ENCODE measurements around the gene PDE4A.

Gene PDE4A

GRCh38 chr19:10499550-10500246 is 79.4 kb downstream of the PDE4A start:
- no peak for DNase-seq (ENCODE audit: extremely low spot score)
- ChIA-PET CTCF (no interaction called here), POLR2A (no interaction called here)
- no peak for TF ChIP-seq SUZ12 (IDR thresholded peaks at IDR 0.05)

- TF ChIP-seq, protein P1, sequence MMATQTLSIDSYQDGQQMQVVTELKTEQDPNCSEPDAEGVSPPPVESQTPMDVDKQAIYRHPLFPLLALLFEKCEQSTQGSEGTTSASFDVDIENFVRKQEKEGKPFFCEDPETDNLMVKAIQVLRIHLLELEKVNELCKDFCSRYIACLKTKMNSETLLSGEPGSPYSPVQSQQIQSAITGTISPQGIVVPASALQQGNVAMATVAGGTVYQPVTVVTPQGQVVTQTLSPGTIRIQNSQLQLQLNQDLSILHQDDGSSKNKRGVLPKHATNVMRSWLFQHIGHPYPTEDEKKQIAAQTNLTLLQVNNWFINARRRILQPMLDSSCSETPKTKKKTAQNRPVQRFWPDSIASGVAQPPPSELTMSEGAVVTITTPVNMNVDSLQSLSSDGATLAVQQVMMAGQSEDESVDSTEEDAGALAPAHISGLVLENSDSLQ (IDR thresholded peaks at IDR 0.05), result no peak
- no peak for TF ChIP-seq SP1 (IDR thresholded peaks at IDR 0.05)
- TF ChIP-seq ELF4 (IDR thresholded peaks at IDR 0.05), result no peak
- TF ChIP-seq FOXM1 (IDR thresholded peaks at IDR 0.05; ENCODE audit: borderline replicate concordance), result no peak
- no peak for TF ChIP-seq CTBP1 (IDR thresholded peaks at IDR 0.05; ENCODE audit: borderline replicate concordance)
- TF ChIP-seq BHLHE40 (IDR thresholded peaks at IDR 0.05; ENCODE audit: borderline replicate concordance), result no peak
- no peak for TF ChIP-seq FOXK2 (IDR thresholded peaks at IDR 0.05)
- TF ChIP-seq LEF1 (IDR thresholded peaks at IDR 0.05; ENCODE audit: borderline replicate concordance), result no peak
- TF ChIP-seq HDGF (IDR thresholded peaks at IDR 0.05; ENCODE audit: borderline replicate concordance), result no peak
- no peak for TF ChIP-seq ZNF384 (IDR thresholded peaks at IDR 0.05)
- no peak for TF ChIP-seq ARNT (IDR thresholded peaks at IDR 0.05)
- no peak for TF ChIP-seq FOXA1 (IDR thresholded peaks at IDR 0.05)
- no peak for TF ChIP-seq SUZ12 (IDR thresholded peaks at IDR 0.05)
- TF ChIP-seq L3MBTL2 (conservative IDR thresholded peaks at IDR 0.05), result no peak
- no peak for TF ChIP-seq NFRKB (IDR thresholded peaks at IDR 0.05)
- no peak for TF ChIP-seq TARDBP (IDR thresholded peaks at IDR 0.05)
- ChIA-PET CTCF (no interaction called here), POLR2A (no interaction called here)
- no peak for DNase-seq (ENCODE audit: extremely low spot score)
Observed at GRCh38 chr19:10500247-10500592, 79.9 kb downstream of the PDE4A start.

- peak; percentile 38 for DNase-seq (ENCODE audit: extremely low spot score)
- no peak for TF ChIP-seq ARNT (IDR thresholded peaks at IDR 0.05)
- TF ChIP-seq, protein P1 (IDR thresholded peaks at IDR 0.05), result no peak
- no peak for TF ChIP-seq HDGF (IDR thresholded peaks at IDR 0.05; ENCODE audit: borderline replicate concordance)
- TF ChIP-seq NFRKB (IDR thresholded peaks at IDR 0.05), result no peak
- no peak for TF ChIP-seq SUZ12 (IDR thresholded peaks at IDR 0.05)
- TF ChIP-seq ELF4 (IDR thresholded peaks at IDR 0.05), result no peak
- no peak for TF ChIP-seq FOXA1 (IDR thresholded peaks at IDR 0.05)
- no peak for TF ChIP-seq CTBP1 (IDR thresholded peaks at IDR 0.05; ENCODE audit: borderline replicate concordance)
- TF ChIP-seq FOXM1 (IDR thresholded peaks at IDR 0.05; ENCODE audit: borderline replicate concordance), result no peak
- no peak for TF ChIP-seq SP1 (IDR thresholded peaks at IDR 0.05)
- TF ChIP-seq TARDBP (IDR thresholded peaks at IDR 0.05), result no peak
- TF ChIP-seq FOXK2 (IDR thresholded peaks at IDR 0.05), result no peak
- no peak for TF ChIP-seq BHLHE40 (IDR thresholded peaks at IDR 0.05; ENCODE audit: borderline replicate concordance)
- TF ChIP-seq ZNF384 (IDR thresholded peaks at IDR 0.05), result no peak
- no peak for TF ChIP-seq LEF1 (IDR thresholded peaks at IDR 0.05; ENCODE audit: borderline replicate concordance)
- TF ChIP-seq L3MBTL2 (conservative IDR thresholded peaks at IDR 0.05), result no peak
- ChIA-PET CTCF (no interaction called here), POLR2A (interaction anchor here (1.0 kb wide), 1 partner anchor 100 kb away, joined by 3 read pairs; no protein-coding TSS in a partner anchor)
Observed at GRCh38 chr19:10501971-10502523, 81.7 kb downstream of the PDE4A start.

- ChIA-PET CTCF (no interaction called here), POLR2A (interaction anchor here (0.6 to 1.0 kb wide), 2 partner anchors 26 to 99 kb away, joined by 3 read pairs; no protein-coding TSS in a partner anchor)
- peak; percentile 93 for DNase-seq (ENCODE audit: extremely low spot score)
- TF ChIP-seq FOXM1 (IDR thresholded peaks at IDR 0.05; ENCODE audit: borderline replicate concordance) (peak; percentile 88), SUZ12 (IDR thresholded peaks at IDR 0.05) (no peak), ARNT (IDR thresholded peaks at IDR 0.05) (peak; percentile 84), LEF1 (IDR thresholded peaks at IDR 0.05; ENCODE audit: borderline replicate concordance) (peak; percentile 90), SP1 (IDR thresholded peaks at IDR 0.05) (no peak), FOXK2 (IDR thresholded peaks at IDR 0.05) (no peak), ZNF384 (IDR thresholded peaks at IDR 0.05) (no peak), CTBP1 (IDR thresholded peaks at IDR 0.05; ENCODE audit: borderline replicate concordance) (no peak)
Observed at GRCh38 chr19:10502524-10503001, 82.2 kb downstream of the PDE4A start.

- ChIA-PET POLR2A (interaction anchor here (0.6 to 1.2 kb wide), 3 partner anchors 14 to 99 kb away, joined by 3 to 4 read pairs (median 3); partner anchors contain the start of gene S1PR5), CTCF (interaction anchor here (0.7 to 1.0 kb wide), 2 partner anchors 124 to 192 kb away, joined by 3 to 4 read pairs; no protein-coding TSS in a partner anchor)
- peak; percentile 33 for DNase-seq (ENCODE audit: extremely low spot score)
- TF ChIP-seq BHLHE40 (IDR thresholded peaks at IDR 0.05; ENCODE audit: borderline replicate concordance) (no peak), L3MBTL2 (conservative IDR thresholded peaks at IDR 0.05) (peak; percentile 95), ELF4 (IDR thresholded peaks at IDR 0.05) (no peak; the same call in 1 of the 2 replicates), FOXM1 (IDR thresholded peaks at IDR 0.05; ENCODE audit: borderline replicate concordance) (no peak), SP1 (IDR thresholded peaks at IDR 0.05) (no peak)
- TF ChIP-seq, protein P1 (IDR thresholded peaks at IDR 0.05), result no peak
Observed at GRCh38 chr19:10503002-10503789, 82.9 kb downstream of the PDE4A start, which contains the start of gene KEAP1. TSS of gene KEAP1 (minus strand) at chr19:10503356. CDS start at chr19:10500033, 3,323 bp downstream.

Measured in HEK293T (cell line).